H9 (cell line): ENCODE data around the gene RNPS1. TPM values are rescaled to one million over a fixed set of nuclear protein-coding genes. Genes with fewer than 3 reads are reported as not detected.
A peak's percentile ranks its signal among the peaks of the same experiment; 100 is the strongest.

Source experiments
- DNase-seq: peaks from one replicate; pipeline ENCODE4 v3.0.0-alpha.2; 2017
- H2AFZ ChIP-seq: one replicate; pipeline ENCODE4 v1.6.1; 2013; ENCODE audit warnings: mild to moderate bottlenecking, low read length, control low read depth, moderate library complexity
- H2AK5ac ChIP-seq: 2 replicates; pipeline ENCODE4 v1.6.1; 2013; ENCODE audit warnings: low read length, control low read depth, mixed read lengths; ENCODE audit not compliant: insufficient read length
- H2BK120ac ChIP-seq: one replicate; pipeline ENCODE4 v1.6.1; 2013; ENCODE audit warnings: low read depth, mild to moderate bottlenecking, low read length, control low read depth, inconsistent platforms; ENCODE audit not compliant: poor library complexity, severe bottlenecking
- H2BK12ac ChIP-seq: 2 replicates; pipeline ENCODE4 v1.6.1; 2013; ENCODE audit warnings: low read length, control low read depth, mixed read lengths, low read depth; ENCODE audit not compliant: insufficient read length
- H2BK15ac ChIP-seq: 2 replicates; pipeline ENCODE4 v1.6.1; 2013; ENCODE audit warnings: low read depth, low read length, control low read depth
- H2BK20ac ChIP-seq: one replicate; pipeline ENCODE4 v1.6.1; 2013; ENCODE audit warnings: low read depth, mild to moderate bottlenecking, low read length, control low read depth, inconsistent platforms; ENCODE audit not compliant: poor library complexity, severe bottlenecking
- H2BK5ac ChIP-seq: 2 replicates; pipeline ENCODE4 v1.6.1; 2013; ENCODE audit warnings: low read length, control low read depth, mixed read lengths; ENCODE audit not compliant: insufficient read length
- H3K14ac ChIP-seq: 2 replicates; pipeline ENCODE4 v1.6.1; 2013; ENCODE audit warnings: low read length, control low read depth; ENCODE audit not compliant: insufficient read depth
- H3K18ac ChIP-seq: 2 replicates; pipeline ENCODE4 v1.6.1; 2013; ENCODE audit warnings: low read depth, mild to moderate bottlenecking, mixed read lengths, low read length, control low read depth; ENCODE audit not compliant: insufficient read length
- H3K23ac ChIP-seq: 2 replicates; pipeline ENCODE4 v1.6.1; 2013; ENCODE audit warnings: low read length, control low read depth, mixed read lengths, low read depth; ENCODE audit not compliant: insufficient read length
- H3K23me2 ChIP-seq: 2 replicates; pipeline ENCODE4 v1.6.1; 2013; ENCODE audit warnings: low read depth, mild to moderate bottlenecking, mixed read lengths, low read length, control low read depth; ENCODE audit not compliant: insufficient read length, poor library complexity, severe bottlenecking
- H3K27ac ChIP-seq: 2 replicates; pipeline ENCODE4 v1.5.1; 2013; ENCODE audit warnings: low read length, control low read depth, mixed read lengths, low read depth; ENCODE audit not compliant: insufficient read length
- H3K27me3 ChIP-seq: 2 replicates; pipeline ENCODE4 v1.6.1; 2013; ENCODE audit warnings: low read length, control low read depth, inconsistent platforms; ENCODE audit not compliant: insufficient read depth
- H3K4ac ChIP-seq: 2 replicates; pipeline ENCODE4 v1.6.1; 2013; ENCODE audit warnings: low read depth, mild to moderate bottlenecking, control low read depth, inconsistent platforms, low read length, moderate library complexity
- H3K4me1 ChIP-seq: 2 replicates; pipeline ENCODE4 v1.6.1; 2013; ENCODE audit warnings: low read length, control low read depth, inconsistent platforms; ENCODE audit not compliant: insufficient read depth
- H3K4me2 ChIP-seq: 2 replicates; pipeline ENCODE4 v1.6.1; 2013; ENCODE audit warnings: low read length, control low read depth, mixed read lengths; ENCODE audit not compliant: insufficient read length, insufficient read depth
- H3K56ac ChIP-seq: 2 replicates; pipeline ENCODE4 v1.6.1; 2013; ENCODE audit warnings: low read depth, mild to moderate bottlenecking, mixed read lengths, low read length, control low read depth; ENCODE audit not compliant: insufficient read length
- H3K79me1 ChIP-seq: 2 replicates; pipeline ENCODE4 v1.6.1; 2013; ENCODE audit warnings: low read depth, mild to moderate bottlenecking, moderate library complexity, low read length, control low read depth, inconsistent platforms; ENCODE audit not compliant: insufficient read depth, poor library complexity, severe bottlenecking
- H3K79me2 ChIP-seq: 2 replicates; pipeline ENCODE4 v1.6.1; 2013; ENCODE audit warnings: low read length, control low read depth, inconsistent platforms; ENCODE audit not compliant: insufficient read depth
- H3K9ac ChIP-seq: 2 replicates; pipeline ENCODE4 v1.6.1; 2013; ENCODE audit warnings: low read length, control low read depth, mixed read lengths; ENCODE audit not compliant: insufficient read length; ENCODE audit errors: extremely low read depth
- H3K9me3 ChIP-seq: one replicate; pipeline ENCODE4 v1.6.1; 2013; ENCODE audit warnings: low read depth, low read length, inconsistent platforms; ENCODE audit not compliant: control insufficient read depth
- H3T11ph ChIP-seq: one replicate; pipeline ENCODE4 v1.6.1; 2013; ENCODE audit warnings: mild to moderate bottlenecking, low read length, control low read depth, inconsistent platforms
- H4K20me1 ChIP-seq: one replicate; pipeline ENCODE4 v1.6.1; 2013; ENCODE audit not compliant: control insufficient read depth, insufficient read length, insufficient read depth
- H4K5ac ChIP-seq: 2 replicates; pipeline ENCODE4 v1.6.1; 2013; ENCODE audit warnings: low read depth, mild to moderate bottlenecking, mixed read lengths, low read length, control low read depth; ENCODE audit not compliant: insufficient read length
- H4K8ac ChIP-seq: replicated peaks from 2 replicates; pipeline ENCODE4 v1.6.1; 2013; ENCODE audit warnings: low read length, control low read depth, mixed read lengths, low read depth; ENCODE audit not compliant: insufficient read length
- H4K91ac ChIP-seq: 2 replicates; pipeline ENCODE4 v1.6.1; 2013; ENCODE audit warnings: low read depth, mild to moderate bottlenecking, moderate library complexity, mixed read lengths, low read length, control low read depth; ENCODE audit not compliant: insufficient read length
- H3K27ac Mint-ChIP-seq, 3 experiments: 2 replicates in 2 of 3; 3 replicates in 1 of 3; pipeline ENCODE4 v1.8.0; 2020 to 2021; ENCODE audit warnings: mixed read lengths in 3 of 3, mild to moderate bottlenecking in 1 of 3, moderate library complexity in 1 of 3
- H3K27me3 Mint-ChIP-seq: 2 replicates; pipeline ENCODE4 v1.8.0; 2021; ENCODE audit warnings: low read depth, mild to moderate bottlenecking, moderate library complexity, mixed read lengths
- H3K36me3 Mint-ChIP-seq, 3 experiments: 2 replicates in 2 of 3; 3 replicates in 1 of 3; pipeline ENCODE4 v1.8.0; 2020 to 2021; ENCODE audit warnings: low read depth in 3 of 3, mixed read lengths in 3 of 3; ENCODE audit not compliant: insufficient read depth in 1 of 3
- H3K4me1 Mint-ChIP-seq, 2 experiments: 2 replicates each; pipeline ENCODE4 v1.8.0; 2020; ENCODE audit warnings: mixed read lengths in 2 of 2
- H3K4me3 Mint-ChIP-seq, 2 experiments: 2 replicates in 1 of 2; 3 replicates in 1 of 2; pipeline ENCODE4 v1.8.0; 2020 to 2021; ENCODE audit warnings: mild to moderate bottlenecking in 2 of 2, mixed read lengths in 2 of 2, moderate library complexity in 1 of 2
- H3K9me3 Mint-ChIP-seq, 2 experiments: 2 replicates in 1 of 2; 3 replicates in 1 of 2; pipeline ENCODE4 v1.8.0; 2020; ENCODE audit warnings: mild to moderate bottlenecking in 2 of 2, mixed read lengths in 2 of 2, moderate library complexity in 1 of 2
- CTCF ChIP-seq: fragments of 200-600 bp; sonication (generic); conservative IDR thresholded peaks from 3 replicates; pipeline ENCODE4 v1.8.0; 2021; ENCODE audit warnings: antibody characterized with exemption, mild to moderate bottlenecking
- WGBS: extraction: QIAGEN DNeasy Blood & Tissue Kit; methylation state at CpG from one replicate; pipeline ENCODE4 v1.1.7; 2013; ENCODE audit warnings: missing lambda C conversion rate, low lambda C conversion rate, mixed read lengths; ENCODE audit not compliant: insufficient read length; ENCODE audit errors: extremely low coverage; 5-methylcytosine and 5-hydroxymethylcytosine counted together
- total RNA-seq: library from RNA; stranded (reverse); gene quantifications from 2 replicates; pipeline ENCODE4 v1.2.1, GENCODE V29; 2021

RNPS1 gene
- total RNA-seq, 1 experiment from 2014 or later = 384 TPM

- no CpG with 5 or more reads among the region's 9 CpGs for WGBS
- no peak overlapping the region for H3K56ac ChIP-seq
- H3K36me3 Mint-ChIP-seq = peaks cover 0 to 12% (median 10%) of the 10 kb centered on the region in 3 experiments; a peak in 6 of 7 replicates
These were observed 41.6 kb downstream of the RNPS1 start for GRCh38 chr16:2226245-2226793.

More at GRCh38 chr16:2226245-2226793, 41.6 kb downstream of the RNPS1 start:
- Histone ChIP-seq H2AFZ (no peak overlapping the region), H3K23ac (no peak overlapping the region), H4K91ac (no peak overlapping the region), H3T11ph (no peak overlapping the region), H3K18ac (no peak overlapping the region), H2AK5ac (no peak overlapping the region), H3K4me2 (no peak overlapping the region), H3K27ac (no peak overlapping the region), H3K9me3 (no peaks in the 10 kb centered on the region), H2BK5ac (no peak overlapping the region), H2BK12ac (no peak overlapping the region), H3K4me1 (no peaks in the 10 kb centered on the region), H4K20me1 (no peaks in the 10 kb centered on the region), H2BK120ac (no peak overlapping the region), H3K14ac (no peak overlapping the region), H2BK20ac (no peak overlapping the region), H3K23me2 (no peaks in the 10 kb centered on the region), H3K4ac (no peak overlapping the region), H3K79me2 (peaks cover 5% of the 10 kb centered on the region; the same call in 1 of the 2 replicates), H3K79me1 (no peaks in the 10 kb centered on the region), H4K5ac (no peak overlapping the region), H3K27me3 (no peaks in the 10 kb centered on the region), H4K8ac (no peak overlapping the region), H2BK15ac (no peak overlapping the region), H3K9ac (no peak overlapping the region)
- H3K27ac Mint-ChIP-seq = peak overlapping the region in 2 of 3 experiments; percentile 19 to 74; a peak in 2 of 7 replicates
- no peaks in the 10 kb centered on the region for H3K9me3 Mint-ChIP-seq
- peak overlapping the region in 1 of 2 experiments; percentile 33; a peak in 2 of 5 replicates for H3K4me3 Mint-ChIP-seq
- DNase-seq = no peak
- no peak for TF ChIP-seq CTCF
- H3K4me1 Mint-ChIP-seq = peaks cover 3% of the 10 kb centered on the region in 2 experiments; a peak in 1 of 4 replicates
- H3K27me3 Mint-ChIP-seq = no peaks in the 10 kb centered on the region
